ENCODE results near the gene MTAP.

Gene MTAP

DNA sequence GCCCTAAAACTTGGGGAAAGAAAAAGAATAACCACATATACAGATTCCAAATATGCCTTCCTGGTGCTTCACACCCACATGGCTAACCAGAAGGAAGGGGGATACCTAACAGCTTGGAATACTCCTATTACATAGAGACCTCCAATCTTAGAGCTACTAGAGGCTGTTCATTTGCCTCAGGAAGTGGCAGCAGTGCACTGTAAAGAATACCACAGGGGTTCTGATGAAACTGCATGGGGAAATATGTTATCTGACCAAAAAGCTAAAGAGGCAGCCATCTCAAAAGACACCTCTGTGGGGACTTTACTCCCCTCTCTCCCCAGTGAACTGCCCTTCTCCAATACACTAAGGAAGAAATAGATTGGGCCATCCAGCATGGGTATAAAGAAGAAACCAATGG lies 125.3 kb downstream of the MTAP start:
- intact Hi-C loops (cut with DNase I; ENCODE audit: low total_unique reads) = loop anchor here (2.0 to 10.0 kb wide), 3 partner anchors 29 to 355 kb away; no protein-coding TSS in a partner anchor
- H3K9me3 ChIP-seq = no peaks in the 10 kb centered on the region
- peaks cover 11 to 18% (median 12%) of the 10 kb centered on the region in 3 donors for H3K36me3 ChIP-seq

DNA sequence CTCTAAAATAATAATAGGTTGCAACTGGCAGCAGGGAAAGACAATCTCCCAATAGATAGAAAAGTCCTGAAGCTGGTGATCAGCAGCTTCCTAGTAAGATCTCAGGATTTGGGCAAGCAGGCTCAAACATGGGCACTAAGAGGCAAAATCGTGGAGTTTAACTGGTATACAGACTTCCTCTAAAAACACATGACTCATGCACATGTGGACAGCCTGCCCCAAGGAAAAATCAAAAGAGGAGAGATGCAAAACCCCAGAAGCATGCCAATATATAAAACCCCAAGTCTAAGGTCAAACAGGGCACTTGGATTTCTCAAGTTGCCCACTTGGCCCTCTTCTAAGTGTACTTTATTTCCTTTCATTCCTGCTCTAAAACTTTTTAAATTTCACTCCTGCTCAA lies 129.0 kb downstream of the MTAP start:
- no peak for DNase-seq
- TF ChIP-seq, protein P1, sequence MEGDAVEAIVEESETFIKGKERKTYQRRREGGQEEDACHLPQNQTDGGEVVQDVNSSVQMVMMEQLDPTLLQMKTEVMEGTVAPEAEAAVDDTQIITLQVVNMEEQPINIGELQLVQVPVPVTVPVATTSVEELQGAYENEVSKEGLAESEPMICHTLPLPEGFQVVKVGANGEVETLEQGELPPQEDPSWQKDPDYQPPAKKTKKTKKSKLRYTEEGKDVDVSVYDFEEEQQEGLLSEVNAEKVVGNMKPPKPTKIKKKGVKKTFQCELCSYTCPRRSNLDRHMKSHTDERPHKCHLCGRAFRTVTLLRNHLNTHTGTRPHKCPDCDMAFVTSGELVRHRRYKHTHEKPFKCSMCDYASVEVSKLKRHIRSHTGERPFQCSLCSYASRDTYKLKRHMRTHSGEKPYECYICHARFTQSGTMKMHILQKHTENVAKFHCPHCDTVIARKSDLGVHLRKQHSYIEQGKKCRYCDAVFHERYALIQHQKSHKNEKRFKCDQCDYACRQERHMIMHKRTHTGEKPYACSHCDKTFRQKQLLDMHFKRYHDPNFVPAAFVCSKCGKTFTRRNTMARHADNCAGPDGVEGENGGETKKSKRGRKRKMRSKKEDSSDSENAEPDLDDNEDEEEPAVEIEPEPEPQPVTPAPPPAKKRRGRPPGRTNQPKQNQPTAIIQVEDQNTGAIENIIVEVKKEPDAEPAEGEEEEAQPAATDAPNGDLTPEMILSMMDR (IDR thresholded peaks at IDR 0.05) = no peak
- H3K27ac ChIP-seq = no peak overlapping the region
- no peaks in the 10 kb centered on the region for H3K4me1 ChIP-seq
- H3K27me3 ChIP-seq = no peaks in the 10 kb centered on the region
- no peak overlapping the region for H3K4me3 ChIP-seq
- H3K9me3 ChIP-seq = no peaks in the 10 kb centered on the region
- H3K36me3 ChIP-seq = peaks cover 11 to 18% (median 12%) of the 10 kb centered on the region in 3 donors
- intact Hi-C loops (cut with DNase I; ENCODE audit: low total_unique reads) = no loop called here

More for the DNA sequence above, 125.3 kb downstream of the MTAP start:
- TF ChIP-seq, protein P1 (IDR thresholded peaks at IDR 0.05) = no peak
- no peaks in the 10 kb centered on the region for H3K27me3 ChIP-seq
- no peaks in the 10 kb centered on the region for H3K4me1 ChIP-seq
- no peak overlapping the region for H3K27ac ChIP-seq
- no peak for DNase-seq
- no peak overlapping the region for H3K4me3 ChIP-seq

DNA sequence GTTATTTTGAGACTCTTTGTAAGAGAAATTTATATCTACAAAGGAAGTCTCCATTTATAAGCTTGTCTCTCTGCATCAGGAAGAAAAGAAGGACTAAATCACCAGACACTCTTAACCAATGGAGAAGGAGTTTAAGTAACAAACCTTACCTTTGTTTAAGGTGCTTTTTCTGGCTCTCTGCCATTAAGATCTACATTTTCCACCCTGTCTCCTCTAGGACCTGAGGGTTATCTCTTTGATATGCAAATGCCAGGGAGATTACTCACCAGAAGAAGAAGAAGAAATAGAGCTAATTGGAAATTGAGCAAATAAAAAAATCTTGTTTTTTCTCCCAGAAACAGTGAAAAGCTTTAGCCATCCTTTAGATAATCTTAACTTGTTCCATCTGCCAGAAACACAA lies 130.8 kb downstream of the MTAP start:
- TF ChIP-seq, protein P1 (IDR thresholded peaks at IDR 0.05) = no peak
- H3K27me3 ChIP-seq = no peaks in the 10 kb centered on the region
- intact Hi-C loops (cut with DNase I; ENCODE audit: low total_unique reads) = no loop called here
- H3K27ac ChIP-seq = no peak overlapping the region
- no peak overlapping the region for H3K4me3 ChIP-seq
- no peak for DNase-seq
- peaks cover 11 to 18% (median 12%) of the 10 kb centered on the region in 3 donors for H3K36me3 ChIP-seq
- H3K9me3 ChIP-seq = no peaks in the 10 kb centered on the region
- H3K4me1 ChIP-seq = no peaks in the 10 kb centered on the region

DNA sequence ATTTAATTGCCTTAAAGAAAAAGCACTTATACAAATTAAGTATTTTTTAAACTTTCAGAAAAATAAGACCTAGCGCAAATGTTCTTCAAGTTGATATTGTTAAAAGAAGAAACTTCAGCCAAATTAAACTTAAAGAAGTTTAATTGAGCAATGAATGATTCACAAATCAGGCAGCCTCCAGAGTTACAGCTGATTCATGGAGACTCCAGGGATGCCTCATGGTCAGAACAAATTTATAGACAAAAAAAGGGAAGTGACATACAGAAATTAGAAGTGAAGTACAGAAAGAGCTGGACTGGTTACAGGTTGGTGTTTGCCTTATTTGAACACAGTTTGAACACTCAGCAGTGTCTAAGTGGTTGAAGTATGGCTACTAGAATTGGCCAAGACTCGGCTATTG lies 131.4 kb downstream of the MTAP start:
- intact Hi-C loops (cut with DNase I; ENCODE audit: low total_unique reads) = no loop called here
- TF ChIP-seq, protein P1 (IDR thresholded peaks at IDR 0.05) = no peak
- no peak overlapping the region for H3K27ac ChIP-seq
- peaks cover 11 to 18% (median 12%) of the 10 kb centered on the region in 3 donors for H3K36me3 ChIP-seq
- H3K4me1 ChIP-seq = no peaks in the 10 kb centered on the region
- DNase-seq = no peak
- H3K9me3 ChIP-seq = no peaks in the 10 kb centered on the region
- H3K4me3 ChIP-seq = no peak overlapping the region
- no peaks in the 10 kb centered on the region for H3K27me3 ChIP-seq

DNA sequence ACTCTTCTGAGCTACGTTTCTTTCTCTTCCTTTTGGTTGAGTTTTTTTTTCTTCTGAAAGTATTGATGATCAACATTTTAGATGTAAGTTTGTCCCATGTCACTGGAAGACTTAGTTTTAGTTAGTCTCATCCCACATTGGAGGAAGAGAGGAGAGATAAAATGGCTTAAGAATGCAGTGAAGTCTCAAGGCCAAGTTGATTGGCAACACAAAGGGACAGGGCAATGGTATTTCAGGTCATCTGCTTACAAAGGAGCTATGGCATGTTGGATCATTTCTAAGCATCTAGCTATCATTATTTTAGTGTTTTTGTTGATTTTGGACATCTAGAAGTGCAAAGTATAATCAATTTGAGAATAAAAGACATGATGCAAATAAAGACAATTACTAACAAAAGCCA lies 133.2 kb downstream of the MTAP start:
- TF ChIP-seq, protein P1 (IDR thresholded peaks at IDR 0.05) = no peak
- Histone ChIP-seq H3K27ac (no peak overlapping the region), H3K27me3 (no peaks in the 10 kb centered on the region), H3K9me3 (no peaks in the 10 kb centered on the region), H3K36me3 (peaks cover 10 to 13% (median 11%) of the 10 kb centered on the region in 3 donors), H3K4me1 (no peaks in the 10 kb centered on the region), H3K4me3 (no peak overlapping the region)
- DNase-seq = no peak
- intact Hi-C loops (cut with DNase I; ENCODE audit: low total_unique reads) = no loop called here

DNA sequence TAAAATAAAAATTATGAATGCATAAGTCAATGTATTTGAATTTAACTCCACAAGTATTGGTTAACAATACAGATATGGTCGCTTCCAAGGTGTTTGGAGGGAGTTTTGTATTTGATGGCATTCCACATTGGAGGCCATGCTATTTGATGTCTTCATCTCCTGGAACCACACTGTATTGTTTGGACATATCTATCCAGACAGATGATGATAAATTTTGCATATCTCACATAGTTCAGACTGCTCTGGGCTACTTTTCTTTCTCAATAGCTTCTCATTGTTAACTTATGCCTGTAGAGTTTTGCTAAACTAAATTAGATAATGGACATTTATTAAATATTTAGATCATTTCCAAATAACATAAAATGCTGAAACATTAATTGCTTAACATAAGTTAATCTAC lies 133.7 kb downstream of the MTAP start:
- TF ChIP-seq, protein P1 (IDR thresholded peaks at IDR 0.05) = no peak

More for the DNA sequence above, 133.7 kb downstream of the MTAP start:
- intact Hi-C loops (cut with DNase I; ENCODE audit: low total_unique reads) = no loop called here
- Histone ChIP-seq H3K9me3 (no peaks in the 10 kb centered on the region), H3K36me3 (peaks cover 4 to 7% (median 7%) of the 10 kb centered on the region in 3 donors), H3K4me3 (no peak overlapping the region), H3K27ac (no peak overlapping the region), H3K27me3 (no peaks in the 10 kb centered on the region), H3K4me1 (no peaks in the 10 kb centered on the region)
- no peak for DNase-seq

Measured in tibial artery (tissue), 4 donors.